Measurements from ENCODE around the gene CCDC179.

DNA sequence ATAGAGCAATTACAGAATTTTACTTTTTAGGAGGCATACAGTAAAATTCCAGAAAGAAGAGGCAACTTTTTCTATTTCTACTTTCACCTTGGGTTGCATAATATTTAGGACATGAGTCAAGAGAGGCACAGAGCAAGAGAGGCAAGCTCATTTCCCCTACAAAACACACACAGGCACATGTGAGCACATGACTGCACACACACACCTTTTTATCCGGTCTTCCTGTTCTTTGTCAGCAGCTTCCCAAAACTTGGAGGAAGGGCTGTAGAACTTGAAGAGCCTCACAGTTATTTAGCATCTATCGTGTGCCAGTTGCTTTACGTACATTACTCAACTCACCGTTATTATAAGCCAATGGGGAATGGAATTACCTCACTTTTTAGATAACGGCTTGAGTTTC lies 37.8 kb upstream of the CCDC179 start:
- TF ChIP-seq, protein P1, sequence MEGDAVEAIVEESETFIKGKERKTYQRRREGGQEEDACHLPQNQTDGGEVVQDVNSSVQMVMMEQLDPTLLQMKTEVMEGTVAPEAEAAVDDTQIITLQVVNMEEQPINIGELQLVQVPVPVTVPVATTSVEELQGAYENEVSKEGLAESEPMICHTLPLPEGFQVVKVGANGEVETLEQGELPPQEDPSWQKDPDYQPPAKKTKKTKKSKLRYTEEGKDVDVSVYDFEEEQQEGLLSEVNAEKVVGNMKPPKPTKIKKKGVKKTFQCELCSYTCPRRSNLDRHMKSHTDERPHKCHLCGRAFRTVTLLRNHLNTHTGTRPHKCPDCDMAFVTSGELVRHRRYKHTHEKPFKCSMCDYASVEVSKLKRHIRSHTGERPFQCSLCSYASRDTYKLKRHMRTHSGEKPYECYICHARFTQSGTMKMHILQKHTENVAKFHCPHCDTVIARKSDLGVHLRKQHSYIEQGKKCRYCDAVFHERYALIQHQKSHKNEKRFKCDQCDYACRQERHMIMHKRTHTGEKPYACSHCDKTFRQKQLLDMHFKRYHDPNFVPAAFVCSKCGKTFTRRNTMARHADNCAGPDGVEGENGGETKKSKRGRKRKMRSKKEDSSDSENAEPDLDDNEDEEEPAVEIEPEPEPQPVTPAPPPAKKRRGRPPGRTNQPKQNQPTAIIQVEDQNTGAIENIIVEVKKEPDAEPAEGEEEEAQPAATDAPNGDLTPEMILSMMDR (IDR thresholded peaks at IDR 0.05), result no peak
- no peak for TF ChIP-seq ZFX (IDR thresholded peaks at IDR 0.05; ENCODE audit: borderline replicate concordance)

Data from 22Rv1 (cell line).